Thyroid gland (tissue), 4 donors: ENCODE results near the gene TIAM1.

Experiments
- CTCF ChIP-seq, 6 experiments: fragments of 200-600 bp in 3 of 6; fragments of 450-650 bp in 3 of 6; sonication (generic) in 3 of 6; IDR thresholded peaks; one replicate each; pipeline ENCODE4 v1.5.1; 2016 to 2019; ENCODE audit warnings: antibody characterized with exemption in 6 of 6, mild to moderate bottlenecking in 2 of 6, inconsistent platforms in 1 of 6, moderate library complexity in 1 of 6
- POLR2A ChIP-seq, 2 donors: fragments of 450-650 bp; IDR thresholded peaks; one replicate each; pipeline ENCODE4 v1.6.1; 2017; ENCODE audit warnings: antibody characterized with exemption in 2 of 2, mild to moderate bottlenecking in 2 of 2, moderate library complexity in 1 of 2

- no peak for TF ChIP-seq CTCF (IDR thresholded peaks at IDR 0.05)
- TF ChIP-seq POLR2A (IDR thresholded peaks at IDR 0.05) = no peak
These were observed 271.5 kb downstream of the TIAM1 start for GRCh38 chr21:31072533-31072932.
